Upper lobe of right lung (tissue), 1 donor: ENCODE results near the gene RALGPS2. TPM values are rescaled to one million over a fixed set of nuclear protein-coding genes. Genes with fewer than 3 reads are reported as not detected.

Experiments
- ATAC-seq: fragments of 200-7000 bp; cut with Tn5 transposase; one replicate; pipeline ENCODE4 v1.9.1; 2020; ENCODE audit warnings: mild to moderate bottlenecking, moderate library complexity
- DNase-seq: peaks from one replicate; pipeline ENCODE4 v3.0.0-alpha.2; 2020
- H3K27ac ChIP-seq: fragments of 200-600 bp; one replicate; pipeline ENCODE4 v1.8.0; 2022
- H3K27me3 ChIP-seq: fragments of 200-600 bp; one replicate; pipeline ENCODE4 v1.8.0; 2022; ENCODE audit warnings: mild to moderate bottlenecking
- H3K36me3 ChIP-seq: fragments of 200-600 bp; one replicate; pipeline ENCODE4 v1.8.0; 2022
- H3K4me1 ChIP-seq: fragments of 200-600 bp; one replicate; pipeline ENCODE4 v1.8.0; 2022
- H3K4me3 ChIP-seq: fragments of 200-600 bp; one replicate; pipeline ENCODE4 v1.8.0; 2022; ENCODE audit warnings: mild to moderate bottlenecking
- H3K9me3 ChIP-seq: fragments of 200-600 bp; one replicate; pipeline ENCODE4 v1.8.0; 2022
- CTCF ChIP-seq: fragments of 200-600 bp; IDR thresholded peaks from one replicate; pipeline ENCODE4 v1.8.0; 2022; ENCODE audit warnings: antibody characterized with exemption
- intact Hi-C: fragments of 100-400 bp; cut with DNase I; formaldehyde crosslinking; loops from one replicate; pipeline ENCODE4 v1.11.0; 2022
- total RNA-seq: library from RNA; stranded (reverse); fragmentation: NEBNext Ultra II Directional; extraction: Animal tissue kit (Norgen Biotek cat#: 25700); gene quantifications from one replicate; pipeline ENCODE4 v1.2.1, GENCODE V29; 2021
- donor health status: DM: no; HTN: yes; CAD: no; lungs with severe emphysema.

Gene RALGPS2
- total RNA-seq, 1 donor from 2014 or later, result 5.3 TPM

- DNase-seq, result no peak
- intact Hi-C loops, result no loop called here
- H3K9me3 ChIP-seq, result no peaks in the 10 kb centered on the region
- no peaks in the 10 kb centered on the region for H3K27me3 ChIP-seq
- H3K36me3 ChIP-seq, result no peaks in the 10 kb centered on the region
- TF ChIP-seq CTCF, result no peak
- no peak overlapping the region for H3K4me3 ChIP-seq
- ATAC-seq, result no peak
- H3K4me1 ChIP-seq, result no peaks in the 10 kb centered on the region
- H3K27ac ChIP-seq, result no peak overlapping the region
These were observed 59.1 kb downstream of the RALGPS2 start for GRCh38 chr1:178784131-178784536.

GRCh38 chr1:178792394-178792793, 67.3 kb downstream of the RALGPS2 start:
- H3K9me3 ChIP-seq, result no peaks in the 10 kb centered on the region
- TF ChIP-seq CTCF, result no peak
- intact Hi-C loops, result no loop called here
- DNase-seq (no peak), ATAC-seq (no peak)
- no peaks in the 10 kb centered on the region for H3K27me3 ChIP-seq
- H3K27ac ChIP-seq, result no peak overlapping the region
- H3K4me1 ChIP-seq, result no peaks in the 10 kb centered on the region
- no peak overlapping the region for H3K4me3 ChIP-seq
- H3K36me3 ChIP-seq, result no peaks in the 10 kb centered on the region

GRCh38 chr1:178796013-178796412, 71.0 kb downstream of the RALGPS2 start:
- no peak overlapping the region for H3K4me3 ChIP-seq
- H3K36me3 ChIP-seq, result no peaks in the 10 kb centered on the region
- H3K9me3 ChIP-seq, result no peaks in the 10 kb centered on the region
- TF ChIP-seq CTCF, result no peak
- intact Hi-C loops, result no loop called here
- ATAC-seq (no peak), DNase-seq (no peak)
- no peaks in the 10 kb centered on the region for H3K4me1 ChIP-seq
- H3K27ac ChIP-seq, result no peak overlapping the region
- H3K27me3 ChIP-seq, result no peaks in the 10 kb centered on the region

GRCh38 chr1:178797590-178797989, 72.5 kb downstream of the RALGPS2 start:
- no peak for TF ChIP-seq CTCF
- intact Hi-C loops, result no loop called here
- no peaks in the 10 kb centered on the region for H3K4me1 ChIP-seq

GRCh38 chr1:178798232-178798861, 73.3 kb downstream of the RALGPS2 start:
- TF ChIP-seq CTCF, result no peak
- H3K4me3 ChIP-seq, result no peak overlapping the region
- no peak for DNase-seq
- H3K36me3 ChIP-seq, result no peaks in the 10 kb centered on the region
- H3K4me1 ChIP-seq, result no peaks in the 10 kb centered on the region
- no peak for ATAC-seq
- intact Hi-C loops, result no loop called here
- no peaks in the 10 kb centered on the region for H3K27me3 ChIP-seq
- no peak overlapping the region for H3K27ac ChIP-seq
- no peaks in the 10 kb centered on the region for H3K9me3 ChIP-seq

More at GRCh38 chr1:178797590-178797989, 72.5 kb downstream of the RALGPS2 start:
- ATAC-seq (no peak), DNase-seq (no peak)
- no peaks in the 10 kb centered on the region for H3K9me3 ChIP-seq
- H3K27me3 ChIP-seq, result no peaks in the 10 kb centered on the region
- H3K4me3 ChIP-seq, result no peak overlapping the region
- H3K27ac ChIP-seq, result no peak overlapping the region
- H3K36me3 ChIP-seq, result no peaks in the 10 kb centered on the region

- no peak for ATAC-seq
- no peak overlapping the region for H3K4me3 ChIP-seq
- TF ChIP-seq CTCF, result no peak
- no peaks in the 10 kb centered on the region for H3K4me1 ChIP-seq
- intact Hi-C loops, result no loop called here
- H3K9me3 ChIP-seq, result no peaks in the 10 kb centered on the region
- no peaks in the 10 kb centered on the region for H3K36me3 ChIP-seq
- H3K27ac ChIP-seq, result no peak overlapping the region
- DNase-seq, result no peak
- H3K27me3 ChIP-seq, result no peaks in the 10 kb centered on the region
These were observed 77.8 kb downstream of the RALGPS2 start for GRCh38 chr1:178802873-178803272.
